Mesenchymal stem cell (in vitro differentiated cells and primary cell): ENCODE results near the gene PALMD.

Source experiments
- DNase-seq: peaks from one replicate; pipeline ENCODE4 v3.0.0-alpha.2; 2013
- H2AFZ ChIP-seq: one replicate; pipeline ENCODE4 v1.6.1; 2013; ENCODE audit warnings: low read depth, mild to moderate bottlenecking, control low read depth, inconsistent platforms, low read length, moderate library complexity
- H2AK5ac ChIP-seq: 2 replicates; pipeline ENCODE4 v1.6.1; 2013; ENCODE audit warnings: low read length, moderate library complexity, mild to moderate bottlenecking, inconsistent platforms; ENCODE audit not compliant: severe bottlenecking
- H2BK120ac ChIP-seq: one replicate; pipeline ENCODE4 v1.6.1; 2013; ENCODE audit warnings: low read depth, mild to moderate bottlenecking, inconsistent platforms, low read length, moderate library complexity
- H2BK12ac ChIP-seq, 2 experiments: one replicate each; pipeline ENCODE4 v1.6.1; 2013; ENCODE audit warnings: inconsistent platforms in 2 of 2, low read length in 2 of 2, mild to moderate bottlenecking in 2 of 2, moderate library complexity in 2 of 2, control low read depth in 1 of 2
- H2BK15ac ChIP-seq: one replicate; pipeline ENCODE4 v1.6.1; 2013; ENCODE audit warnings: mild to moderate bottlenecking, low read depth, inconsistent platforms; ENCODE audit not compliant: poor library complexity, severe bottlenecking
- H2BK5ac ChIP-seq: 2 replicates; pipeline ENCODE4 v1.6.1; 2013; ENCODE audit warnings: low read depth, mild to moderate bottlenecking, low read length, control low read depth, inconsistent platforms; ENCODE audit not compliant: poor library complexity, severe bottlenecking
- H3K14ac ChIP-seq, 2 experiments: one replicate each; pipeline ENCODE4 v1.6.1; 2013; ENCODE audit warnings: inconsistent platforms in 2 of 2, low read length in 2 of 2, control low read depth in 1 of 2, mild to moderate bottlenecking in 1 of 2, moderate library complexity in 1 of 2
- H3K18ac ChIP-seq, 2 experiments: one replicate each; pipeline ENCODE4 v1.6.1; 2013; ENCODE audit warnings: inconsistent platforms in 2 of 2, low read length in 2 of 2, control low read depth in 1 of 2, low read depth in 1 of 2, mild to moderate bottlenecking in 1 of 2
- H3K23ac ChIP-seq, 2 experiments: one replicate each; pipeline ENCODE4 v1.6.1; 2013; ENCODE audit warnings: inconsistent platforms in 2 of 2, low read length in 2 of 2, mild to moderate bottlenecking in 2 of 2, moderate library complexity in 2 of 2, control low read depth in 1 of 2
- H3K27ac ChIP-seq: 2 replicates; pipeline ENCODE4 v1.5.1; 2013; ENCODE audit warnings: mild to moderate bottlenecking, moderate library complexity, low read length, control low read depth, inconsistent platforms; ENCODE audit not compliant: poor library complexity, severe bottlenecking
- H3K27me3 ChIP-seq, 2 experiments: 2 replicates each; pipeline versions ENCODE4 v1.6.1 to v1.7.0; 2013; ENCODE audit warnings: low read length in 2 of 2, mild to moderate bottlenecking in 2 of 2, moderate library complexity in 2 of 2, control low read depth in 1 of 2, inconsistent platforms in 1 of 2; ENCODE audit not compliant: control insufficient read depth in 1 of 2, insufficient read depth in 1 of 2
- H3K36me3 ChIP-seq, 2 experiments: 2 replicates each; pipeline versions ENCODE4 v1.6.1 to v1.7.0; 2013; ENCODE audit warnings: low read length in 2 of 2, control low read depth in 1 of 2, inconsistent platforms in 1 of 2, low read depth in 1 of 2, mild to moderate bottlenecking in 1 of 2; ENCODE audit not compliant: insufficient read depth in 2 of 2, control insufficient read depth in 1 of 2
- H3K4ac ChIP-seq, 2 experiments: one replicate each; pipeline ENCODE4 v1.6.1; 2013; ENCODE audit warnings: inconsistent platforms in 2 of 2, low read length in 2 of 2, mild to moderate bottlenecking in 2 of 2, moderate library complexity in 2 of 2, control low read depth in 1 of 2, low read depth in 1 of 2
- H3K4me1 ChIP-seq: 2 replicates; pipeline ENCODE4 v1.6.1; 2013; ENCODE audit warnings: low read depth, low read length, control low read depth; ENCODE audit not compliant: control insufficient read depth, insufficient read depth
- H3K4me2 ChIP-seq: 2 replicates; pipeline ENCODE4 v1.6.1; 2013; ENCODE audit warnings: low read length, mild to moderate bottlenecking, inconsistent platforms; ENCODE audit not compliant: poor library complexity, severe bottlenecking
- H3K4me3 ChIP-seq, 2 experiments: 2 replicates each; pipeline versions ENCODE4 v1.5.1 to v1.7.0; 2013; ENCODE audit warnings: low read length in 2 of 2, mild to moderate bottlenecking in 2 of 2, control low read depth in 1 of 2, low read depth in 1 of 2; ENCODE audit not compliant: insufficient read depth in 1 of 2
- H3K79me1 ChIP-seq: replicated peaks from 2 replicates; pipeline ENCODE4 v1.6.1; 2013; ENCODE audit warnings: mild to moderate bottlenecking, control low read depth, low read length, inconsistent platforms; ENCODE audit not compliant: poor library complexity, severe bottlenecking
- H3K9ac ChIP-seq: 2 replicates; pipeline ENCODE4 v1.7.0; 2013; ENCODE audit warnings: mild to moderate bottlenecking, low read length, moderate library complexity
- H3K9me3 ChIP-seq: 2 replicates; pipeline ENCODE4 v1.7.0; 2013; ENCODE audit warnings: mild to moderate bottlenecking, low read length; ENCODE audit not compliant: control insufficient read depth
- H4K8ac ChIP-seq: one replicate; pipeline ENCODE4 v1.6.1; 2013; ENCODE audit warnings: inconsistent platforms, mild to moderate bottlenecking, low read length, moderate library complexity
- H4K91ac ChIP-seq: one replicate; pipeline ENCODE4 v1.6.1; 2013; ENCODE audit warnings: mild to moderate bottlenecking, low read length, inconsistent platforms
- WGBS: methylation state at CpG from one replicate; pipeline ENCODE4 v1.1.7; 2013; ENCODE audit warnings: mixed read lengths; 5-methylcytosine and 5-hydroxymethylcytosine counted together

PALMD gene

DNA sequence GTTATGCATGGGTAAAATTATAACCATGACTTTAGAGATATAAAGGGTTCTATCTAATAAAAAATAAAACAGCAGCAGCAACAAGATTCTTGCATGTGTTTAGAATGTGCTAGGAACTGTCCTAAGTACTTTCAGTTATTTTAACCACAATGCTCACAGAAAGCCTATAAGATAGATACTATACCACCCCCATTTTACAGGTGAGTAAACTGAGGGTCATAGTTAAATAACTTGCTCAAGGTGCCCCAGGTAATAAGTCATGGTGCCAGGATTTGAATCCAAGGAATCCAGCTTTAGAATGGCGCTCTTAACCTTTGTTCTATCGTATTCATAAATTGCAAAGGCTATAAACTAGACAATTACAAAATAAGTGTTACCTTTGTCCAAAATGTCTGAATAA lies 67.1 kb downstream of the PALMD start:
- no peak overlapping the region for H3K9ac ChIP-seq
- H2BK15ac ChIP-seq = no peak overlapping the region
- H3K27ac ChIP-seq = no peak overlapping the region
- H3K4ac ChIP-seq = no peak overlapping the region
- no peaks in the 10 kb centered on the region for H3K9me3 ChIP-seq
- no peak overlapping the region for H2AFZ ChIP-seq
- no peak overlapping the region for H3K4me2 ChIP-seq
- H2BK5ac ChIP-seq = no peak overlapping the region
- H3K4me1 ChIP-seq = no peaks in the 10 kb centered on the region
- no peak overlapping the region for H2BK12ac ChIP-seq
- H4K8ac ChIP-seq = no peak overlapping the region
- peaks cover 0 to 16% of the 10 kb centered on the region in 2 experiments for H3K36me3 ChIP-seq
- no peaks in the 10 kb centered on the region for H3K79me1 ChIP-seq
- H3K23ac ChIP-seq = no peak overlapping the region
- H3K14ac ChIP-seq = no peak overlapping the region
- H3K27me3 ChIP-seq = no peaks in the 10 kb centered on the region
- DNase-seq = no peak
- no peak overlapping the region for H2BK120ac ChIP-seq
- no peak overlapping the region for H3K18ac ChIP-seq
- no peak overlapping the region for H3K4me3 ChIP-seq
- no peak overlapping the region for H2AK5ac ChIP-seq
- 100% methylated on average over 2 of the region's 2 CpGs for whole genome bisulfite sequencing
- H4K91ac ChIP-seq = no peak overlapping the region

DNA sequence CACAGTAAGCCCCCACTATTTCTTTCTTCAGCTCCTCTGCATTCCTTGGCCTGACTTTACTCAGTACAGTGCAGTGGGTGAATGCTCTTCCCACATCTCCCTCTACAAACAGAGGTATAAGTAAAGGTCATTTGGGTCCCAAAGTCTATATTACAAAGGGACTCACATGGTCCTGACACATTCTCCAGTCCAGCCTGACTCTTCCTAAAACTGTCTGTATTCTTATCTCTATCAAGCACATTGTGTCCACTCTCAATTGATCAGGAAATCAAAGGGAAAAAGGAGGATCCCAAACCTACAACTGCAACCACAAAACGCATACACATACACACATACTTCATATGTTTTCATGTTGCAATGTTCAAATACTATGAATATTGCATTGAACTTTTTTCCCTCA lies 71.1 kb downstream of the PALMD start:
- Histone ChIP-seq H2AFZ (no peak overlapping the region), H2BK5ac (no peak overlapping the region), H4K91ac (no peak overlapping the region), H3K4me2 (no peak overlapping the region), H3K27me3 (no peaks in the 10 kb centered on the region), H4K8ac (no peak overlapping the region), H3K4me3 (no peak overlapping the region), H3K4ac (no peak overlapping the region), H3K27ac (no peak overlapping the region), H3K9ac (no peak overlapping the region), H2AK5ac (no peak overlapping the region), H3K18ac (no peak overlapping the region), H3K14ac (no peak overlapping the region), H2BK120ac (no peak overlapping the region), H3K4me1 (no peaks in the 10 kb centered on the region), H2BK12ac (no peak overlapping the region), H3K23ac (no peak overlapping the region), H3K36me3 (peaks cover 0 to 7% of the 10 kb centered on the region in 2 experiments), H3K79me1 (no peaks in the 10 kb centered on the region), H2BK15ac (no peak overlapping the region), H3K9me3 (no peaks in the 10 kb centered on the region)
- WGBS = 100% methylated on average over 1 of the region's 1 CpG
- no peak for DNase-seq

DNA sequence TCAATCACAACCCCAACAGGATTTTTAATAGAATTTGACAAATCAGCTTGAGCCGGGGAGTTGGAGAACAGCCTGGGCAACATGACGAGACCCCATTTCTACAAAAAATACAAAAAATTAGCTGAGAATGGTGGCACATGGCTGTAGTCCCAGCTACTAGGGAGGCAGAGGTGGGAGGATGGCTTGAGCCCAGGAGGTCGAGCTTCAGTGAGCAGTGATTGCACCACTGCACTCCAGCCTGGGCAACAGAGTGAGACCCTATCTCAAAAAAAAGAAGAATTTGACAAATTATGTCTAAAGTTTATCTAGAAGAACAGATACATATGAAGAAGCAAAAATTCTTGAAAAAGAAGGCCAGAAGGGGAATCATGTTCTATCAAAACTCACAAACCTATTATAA lies 77.3 kb downstream of the PALMD start:
- Histone ChIP-seq H3K79me1 (no peaks in the 10 kb centered on the region), H3K23ac (no peak overlapping the region), H2AK5ac (no peak overlapping the region), H2AFZ (no peak overlapping the region), H4K8ac (no peak overlapping the region), H3K4me2 (no peak overlapping the region), H4K91ac (no peak overlapping the region), H3K4me3 (no peak overlapping the region), H2BK5ac (no peak overlapping the region), H3K27me3 (no peaks in the 10 kb centered on the region), H3K14ac (no peak overlapping the region), H2BK15ac (no peak overlapping the region), H3K9ac (no peak overlapping the region), H3K27ac (no peak overlapping the region), H3K4ac (no peak overlapping the region), H3K18ac (no peak overlapping the region), H2BK12ac (no peak overlapping the region), H3K36me3 (no peaks in the 10 kb centered on the region), H3K4me1 (no peaks in the 10 kb centered on the region), H3K9me3 (no peaks in the 10 kb centered on the region), H2BK120ac (no peak overlapping the region)
- 100% methylated on average over 1 of the region's 3 CpGs for WGBS
- no peak for DNase-seq

DNA sequence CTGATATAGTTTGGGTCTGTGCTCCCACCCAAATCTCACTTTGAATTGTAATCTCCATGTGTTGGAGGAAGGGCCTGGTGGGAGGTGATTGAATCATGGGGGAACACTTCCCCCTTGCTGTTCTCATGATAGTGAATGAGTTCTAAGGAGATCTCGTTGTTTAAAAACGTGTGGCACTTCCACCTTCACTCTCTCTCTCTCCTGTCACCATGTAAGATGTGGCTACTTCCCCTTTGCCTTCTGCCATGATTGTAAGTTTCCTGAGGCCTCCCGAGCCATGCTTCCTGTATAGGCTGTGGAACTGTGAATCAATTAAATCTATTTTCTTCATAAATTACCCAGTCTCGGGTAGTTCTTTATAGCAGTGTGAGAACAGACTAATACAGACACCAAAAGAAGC lies 80.1 kb downstream of the PALMD start:
- Histone ChIP-seq H4K91ac (no peak overlapping the region), H3K27ac (no peak overlapping the region), H3K27me3 (no peaks in the 10 kb centered on the region), H3K4me3 (no peak overlapping the region), H3K9ac (no peak overlapping the region), H3K9me3 (no peaks in the 10 kb centered on the region), H4K8ac (no peak overlapping the region), H2BK15ac (no peak overlapping the region), H3K18ac (no peak overlapping the region), H3K14ac (no peak overlapping the region), H2AK5ac (no peak overlapping the region), H3K79me1 (no peaks in the 10 kb centered on the region), H3K4ac (no peak overlapping the region), H2BK12ac (no peak overlapping the region), H3K4me1 (peaks cover 2% of the 10 kb centered on the region), H3K23ac (no peak overlapping the region), H3K36me3 (peaks cover 0 to 4% of the 10 kb centered on the region in 2 experiments), H2BK5ac (no peak overlapping the region), H2BK120ac (no peak overlapping the region), H2AFZ (no peak overlapping the region), H3K4me2 (no peak overlapping the region)
- WGBS = 93% methylated on average over 2 of the region's 4 CpGs
- no peak for DNase-seq
